Colonic mucosa (tissue), 4 donors: ENCODE results near the gene FIP1L1. TPM values are rescaled to one million over a fixed set of nuclear protein-coding genes. Genes with fewer than 3 reads are reported as not detected.

Experiments
- DNase-seq: peaks from one replicate; pipeline ENCODE4 v3.0.0-alpha.2; 2020
- H3K27ac ChIP-seq: fragments of 200-600 bp; one replicate; pipeline ENCODE4 v1.8.0; 2021
- H3K27me3 ChIP-seq: fragments of 200-600 bp; one replicate; pipeline ENCODE4 v1.8.0; 2021
- H3K36me3 ChIP-seq: fragments of 200-600 bp; one replicate; pipeline ENCODE4 v1.8.0; 2021
- H3K4me1 ChIP-seq: fragments of 200-600 bp; one replicate; pipeline ENCODE4 v1.8.0; 2021; ENCODE audit warnings: mild to moderate bottlenecking
- H3K4me3 ChIP-seq: fragments of 200-600 bp; one replicate; pipeline ENCODE4 v1.8.0; 2021
- H3K9ac ChIP-seq, 2 donors: one replicate each; pipeline ENCODE4 v1.7.0; 2013; ENCODE audit warnings: control low read depth in 2 of 2, low read depth in 2 of 2, low read length in 2 of 2
- H3K9me3 ChIP-seq: fragments of 200-600 bp; one replicate; pipeline ENCODE4 v1.8.0; 2021
- CTCF ChIP-seq: fragments of 200-600 bp; IDR thresholded peaks from one replicate; pipeline ENCODE4 v1.8.0; 2022; ENCODE audit warnings: antibody characterized with exemption, mild to moderate bottlenecking
- intact Hi-C: fragments of 100-400 bp; cut with DNase I; formaldehyde crosslinking; loops from one replicate; pipeline ENCODE4 v1.14.1; 2022
- total RNA-seq, 2 donors: library from RNA; stranded (reverse); fragmentation: NEBNext Ultra II Directional in 1 of 2; extraction: Animal tissue kit (Norgen Biotek cat#: 25700) in 1 of 2; gene quantifications; one replicate each; pipeline ENCODE4 v1.2.1, GENCODE V29; 2021
- donor health status: healthy.
- donor health status: DM: no; HTN: no; CAD: no.
- donor health status: DM: no; HTN: no; CAD: no.

Gene FIP1L1
- total RNA-seq, 2 donors from 2014 or later, result 38.8 to 46.6 TPM

- H3K4me1 ChIP-seq, result no peaks in the 10 kb centered on the region
- no peak overlapping the region for H3K9ac ChIP-seq
- intact Hi-C loops, result no loop called here
- no peak overlapping the region for H3K4me3 ChIP-seq
- H3K27me3 ChIP-seq, result no peaks in the 10 kb centered on the region
- no peaks in the 10 kb centered on the region for H3K9me3 ChIP-seq
- no peaks in the 10 kb centered on the region for H3K36me3 ChIP-seq
- DNase-seq, result no peak
- no peak for TF ChIP-seq CTCF
- no peak overlapping the region for H3K27ac ChIP-seq
Observed at GRCh38 chr4:53481586-53481985, 104.1 kb downstream of the FIP1L1 start.

- Histone ChIP-seq H3K9me3 (no peaks in the 10 kb centered on the region), H3K4me1 (no peaks in the 10 kb centered on the region), H3K9ac (no peak overlapping the region), H3K4me3 (no peak overlapping the region), H3K36me3 (no peaks in the 10 kb centered on the region), H3K27me3 (no peaks in the 10 kb centered on the region), H3K27ac (no peak overlapping the region)
- intact Hi-C loops, result no loop called here
- TF ChIP-seq CTCF, result no peak
- DNase-seq, result no peak
Observed at GRCh38 chr4:53483250-53483649, 105.8 kb downstream of the FIP1L1 start.

GRCh38 chr4:53484911-53485657 is 107.6 kb downstream of the FIP1L1 start:
- Histone ChIP-seq H3K27ac (no peak overlapping the region), H3K4me3 (no peak overlapping the region), H3K4me1 (no peaks in the 10 kb centered on the region), H3K9ac (no peak overlapping the region), H3K27me3 (no peaks in the 10 kb centered on the region), H3K9me3 (no peaks in the 10 kb centered on the region), H3K36me3 (no peaks in the 10 kb centered on the region)
- no peak for DNase-seq
- intact Hi-C loops, result no loop called here
- no peak for TF ChIP-seq CTCF

GRCh38 chr4:53485658-53486040 is 108.2 kb downstream of the FIP1L1 start:
- no peak overlapping the region for H3K4me3 ChIP-seq
- no peaks in the 10 kb centered on the region for H3K4me1 ChIP-seq
- no peaks in the 10 kb centered on the region for H3K9me3 ChIP-seq
- no peaks in the 10 kb centered on the region for H3K27me3 ChIP-seq
- intact Hi-C loops, result no loop called here
- no peaks in the 10 kb centered on the region for H3K36me3 ChIP-seq
- H3K27ac ChIP-seq, result no peak overlapping the region
- no peak for TF ChIP-seq CTCF
- DNase-seq, result no peak
- no peak overlapping the region for H3K9ac ChIP-seq

GRCh38 chr4:53487766-53488165 is 110.3 kb downstream of the FIP1L1 start:
- Histone ChIP-seq H3K9ac (no peak overlapping the region), H3K4me3 (no peak overlapping the region), H3K27ac (no peak overlapping the region), H3K27me3 (no peaks in the 10 kb centered on the region), H3K4me1 (no peaks in the 10 kb centered on the region), H3K9me3 (no peaks in the 10 kb centered on the region), H3K36me3 (no peaks in the 10 kb centered on the region)
- DNase-seq, result no peak
- intact Hi-C loops, result no loop called here
- TF ChIP-seq CTCF, result no peak
